ENCODE results near the gene SPTB.

SPTB gene

GRCh38 chr14:64723691-64724577 lies 155.8 kb downstream of the SPTB start:
- Histone ChIP-seq H3K4me3 (ENCODE audit: low read depth in 1 of 5, low read length in 5 of 5) (no peak overlapping the region), H3K36me3 (ENCODE audit: control insufficient read depth in 5 of 5, insufficient read depth in 5 of 5, low read length in 5 of 5) (peaks cover 0 to 15% (median 14%) of the 10 kb centered on the region in 5 donors), H3K27ac (ENCODE audit: low read depth, low read length) (peak overlapping the region; percentile 15), H3K27me3 (ENCODE audit: control insufficient read depth in 5 of 5, insufficient read depth in 4 of 5, low read length in 5 of 5) (no peaks in the 10 kb centered on the region), H3K9ac (ENCODE audit: low read length in 5 of 5) (no peak overlapping the region), H3K4me1 (ENCODE audit: control insufficient read depth in 5 of 5, insufficient read depth in 5 of 5, low read length in 5 of 5) (peaks cover 6 to 92% (median 66%) of the 10 kb centered on the region in 5 donors), H3K9me3 (ENCODE audit: control insufficient read depth in 5 of 5, low read length in 5 of 5) (no peaks in the 10 kb centered on the region)

- peaks cover 14 to 92% (median 68%) of the 10 kb centered on the region in 5 donors for H3K4me1 ChIP-seq (ENCODE audit: control insufficient read depth in 5 of 5, insufficient read depth in 5 of 5, low read length in 5 of 5)
- peak overlapping the region; percentile 23 for H3K27ac ChIP-seq (ENCODE audit: low read depth, low read length)
- H3K36me3 ChIP-seq (ENCODE audit: control insufficient read depth in 5 of 5, insufficient read depth in 5 of 5, low read length in 5 of 5) = peaks cover 0 to 5% (median 5%) of the 10 kb centered on the region in 5 donors
- no peaks in the 10 kb centered on the region for H3K27me3 ChIP-seq (ENCODE audit: control insufficient read depth in 5 of 5, insufficient read depth in 4 of 5, low read length in 5 of 5)
- peak overlapping the region in 1 of 5 donors; percentile 3 for H3K9ac ChIP-seq (ENCODE audit: low read length in 5 of 5)
- no peak overlapping the region for H3K4me3 ChIP-seq (ENCODE audit: low read depth in 1 of 5, low read length in 5 of 5)
- H3K9me3 ChIP-seq (ENCODE audit: control insufficient read depth in 5 of 5, low read length in 5 of 5) = no peaks in the 10 kb centered on the region
Observed at GRCh38 chr14:64722842-64723447, 156.8 kb downstream of the SPTB start.

- Histone ChIP-seq H3K9me3 (ENCODE audit: control insufficient read depth in 5 of 5, low read length in 5 of 5) (no peaks in the 10 kb centered on the region), H3K9ac (ENCODE audit: low read length in 5 of 5) (peak overlapping the region in 1 of 5 donors; percentile 26), H3K36me3 (ENCODE audit: control insufficient read depth in 5 of 5, insufficient read depth in 5 of 5, low read length in 5 of 5) (no peaks in the 10 kb centered on the region), H3K4me3 (ENCODE audit: low read depth in 1 of 5, low read length in 5 of 5) (peak overlapping the region in 1 of 5 donors; percentile 25), H3K4me1 (ENCODE audit: control insufficient read depth in 5 of 5, insufficient read depth in 5 of 5, low read length in 5 of 5) (peaks cover 17 to 94% (median 79%) of the 10 kb centered on the region in 5 donors), H3K27me3 (ENCODE audit: control insufficient read depth in 5 of 5, insufficient read depth in 4 of 5, low read length in 5 of 5) (no peaks in the 10 kb centered on the region), H3K27ac (ENCODE audit: low read depth, low read length) (peak overlapping the region; percentile 54)
Observed at GRCh38 chr14:64721899-64722298, 157.8 kb downstream of the SPTB start.

- Histone ChIP-seq H3K9me3 (ENCODE audit: control insufficient read depth in 5 of 5, low read length in 5 of 5) (no peaks in the 10 kb centered on the region), H3K36me3 (ENCODE audit: control insufficient read depth in 5 of 5, insufficient read depth in 5 of 5, low read length in 5 of 5) (no peaks in the 10 kb centered on the region), H3K4me1 (ENCODE audit: control insufficient read depth in 5 of 5, insufficient read depth in 5 of 5, low read length in 5 of 5) (peaks cover 17 to 95% (median 84%) of the 10 kb centered on the region in 5 donors), H3K4me3 (ENCODE audit: low read depth in 1 of 5, low read length in 5 of 5) (peak overlapping the region in 2 of 5 donors; percentile 11 to 25), H3K27me3 (ENCODE audit: control insufficient read depth in 5 of 5, insufficient read depth in 4 of 5, low read length in 5 of 5) (no peaks in the 10 kb centered on the region), H3K9ac (ENCODE audit: low read length in 5 of 5) (peak overlapping the region in 2 of 5 donors; percentile 26 to 31), H3K27ac (ENCODE audit: low read depth, low read length) (peak overlapping the region; percentile 54)
Observed at GRCh38 chr14:64721391-64721791, 158.3 kb downstream of the SPTB start.

- H3K27ac ChIP-seq (ENCODE audit: low read depth, low read length) = no peak overlapping the region
- H3K4me1 ChIP-seq (ENCODE audit: control insufficient read depth in 5 of 5, insufficient read depth in 5 of 5, low read length in 5 of 5) = peaks cover 17 to 99% (median 91%) of the 10 kb centered on the region in 5 donors
- no peaks in the 10 kb centered on the region for H3K27me3 ChIP-seq (ENCODE audit: control insufficient read depth in 5 of 5, insufficient read depth in 4 of 5, low read length in 5 of 5)
- no peaks in the 10 kb centered on the region for H3K9me3 ChIP-seq (ENCODE audit: control insufficient read depth in 5 of 5, low read length in 5 of 5)
- no peaks in the 10 kb centered on the region for H3K36me3 ChIP-seq (ENCODE audit: control insufficient read depth in 5 of 5, insufficient read depth in 5 of 5, low read length in 5 of 5)
- H3K9ac ChIP-seq (ENCODE audit: low read length in 5 of 5) = no peak overlapping the region
- H3K4me3 ChIP-seq (ENCODE audit: low read depth in 1 of 5, low read length in 5 of 5) = no peak overlapping the region
Observed at GRCh38 chr14:64720131-64720576, 159.6 kb downstream of the SPTB start.

- Histone ChIP-seq H3K36me3 (ENCODE audit: control insufficient read depth in 5 of 5, insufficient read depth in 5 of 5, low read length in 5 of 5) (no peaks in the 10 kb centered on the region), H3K27me3 (ENCODE audit: control insufficient read depth in 5 of 5, insufficient read depth in 4 of 5, low read length in 5 of 5) (no peaks in the 10 kb centered on the region), H3K4me3 (ENCODE audit: low read depth in 1 of 5, low read length in 5 of 5) (no peak overlapping the region), H3K9me3 (ENCODE audit: control insufficient read depth in 5 of 5, low read length in 5 of 5) (no peaks in the 10 kb centered on the region), H3K27ac (ENCODE audit: low read depth, low read length) (peak overlapping the region; percentile 45), H3K9ac (ENCODE audit: low read length in 5 of 5) (no peak overlapping the region), H3K4me1 (ENCODE audit: control insufficient read depth in 5 of 5, insufficient read depth in 5 of 5, low read length in 5 of 5) (peaks cover 17 to 97% (median 90%) of the 10 kb centered on the region in 5 donors)
Observed at GRCh38 chr14:64719601-64720000, 160.1 kb downstream of the SPTB start.

GRCh38 chr14:64718762-64719161 lies 160.9 kb downstream of the SPTB start:
- peaks cover 17 to 89% (median 81%) of the 10 kb centered on the region in 5 donors for H3K4me1 ChIP-seq (ENCODE audit: control insufficient read depth in 5 of 5, insufficient read depth in 5 of 5, low read length in 5 of 5)
- no peaks in the 10 kb centered on the region for H3K27me3 ChIP-seq (ENCODE audit: control insufficient read depth in 5 of 5, insufficient read depth in 4 of 5, low read length in 5 of 5)
- no peak overlapping the region for H3K4me3 ChIP-seq (ENCODE audit: low read depth in 1 of 5, low read length in 5 of 5)
- H3K36me3 ChIP-seq (ENCODE audit: control insufficient read depth in 5 of 5, insufficient read depth in 5 of 5, low read length in 5 of 5) = no peaks in the 10 kb centered on the region
- H3K9ac ChIP-seq (ENCODE audit: low read length in 5 of 5) = peak overlapping the region in 1 of 5 donors; percentile 23
- peak overlapping the region; percentile 45 for H3K27ac ChIP-seq (ENCODE audit: low read depth, low read length)
- H3K9me3 ChIP-seq (ENCODE audit: control insufficient read depth in 5 of 5, low read length in 5 of 5) = peaks cover 3 to 7% (median 5%) of the 10 kb centered on the region in 5 donors

- Histone ChIP-seq H3K27me3 (ENCODE audit: control insufficient read depth in 5 of 5, insufficient read depth in 4 of 5, low read length in 5 of 5) (no peaks in the 10 kb centered on the region), H3K9ac (ENCODE audit: low read length in 5 of 5) (no peak overlapping the region), H3K4me1 (ENCODE audit: control insufficient read depth in 5 of 5, insufficient read depth in 5 of 5, low read length in 5 of 5) (peaks cover 15 to 83% (median 77%) of the 10 kb centered on the region in 5 donors), H3K27ac (ENCODE audit: low read depth, low read length) (peak overlapping the region; percentile 45), H3K36me3 (ENCODE audit: control insufficient read depth in 5 of 5, insufficient read depth in 5 of 5, low read length in 5 of 5) (no peaks in the 10 kb centered on the region), H3K9me3 (ENCODE audit: control insufficient read depth in 5 of 5, low read length in 5 of 5) (peaks cover 3 to 13% (median 9%) of the 10 kb centered on the region in 5 donors), H3K4me3 (ENCODE audit: low read depth in 1 of 5, low read length in 5 of 5) (no peak overlapping the region)
Observed at GRCh38 chr14:64717870-64718269, 161.8 kb downstream of the SPTB start.

- peaks cover 11 to 67% (median 62%) of the 10 kb centered on the region in 5 donors for H3K4me1 ChIP-seq (ENCODE audit: control insufficient read depth in 5 of 5, insufficient read depth in 5 of 5, low read length in 5 of 5)
- no peaks in the 10 kb centered on the region for H3K36me3 ChIP-seq (ENCODE audit: control insufficient read depth in 5 of 5, insufficient read depth in 5 of 5, low read length in 5 of 5)
- peaks cover 3 to 17% (median 9%) of the 10 kb centered on the region in 5 donors for H3K9me3 ChIP-seq (ENCODE audit: control insufficient read depth in 5 of 5, low read length in 5 of 5)
- peak overlapping the region in 3 of 5 donors; percentile 22 to 62 (median 30) for H3K9ac ChIP-seq (ENCODE audit: low read length in 5 of 5)
- H3K27ac ChIP-seq (ENCODE audit: low read depth, low read length) = peak overlapping the region; percentile 64
- H3K27me3 ChIP-seq (ENCODE audit: control insufficient read depth in 5 of 5, insufficient read depth in 4 of 5, low read length in 5 of 5) = no peaks in the 10 kb centered on the region
- peak overlapping the region in 4 of 5 donors; percentile 24 to 45 (median 32) for H3K4me3 ChIP-seq (ENCODE audit: low read depth in 1 of 5, low read length in 5 of 5)
Observed at GRCh38 chr14:64715628-64716412, 163.9 kb downstream of the SPTB start.
